C4-2B (cell line): Measurements from ENCODE around the gene HSPG2.

ENCODE experiments used
- H3K27ac ChIP-seq: fragments of 450-650 bp; 2 replicates; pipeline ENCODE4 v1.5.1; 2017
- CTCF ChIP-seq: fragments of 450-650 bp; conservative IDR thresholded peaks from 2 replicates; pipeline ENCODE4 v1.5.1; 2017; ENCODE audit warnings: mild to moderate bottlenecking
- ZFX ChIP-seq: fragments of 450-650 bp; IDR thresholded peaks from 2 replicates; pipeline ENCODE4 v1.6.1; 2017

HSPG2 gene

GRCh38 chr1:21936366-21937031 lies 611 bp downstream of the HSPG2 start:
- TF ChIP-seq CTCF (no peak), ZFX (no peak)
- peak overlapping the region; percentile 48 for H3K27ac ChIP-seq

GRCh38 chr1:21935891-21936365 lies 1.2 kb downstream of the HSPG2 start:
- no peak for TF ChIP-seq CTCF
- TF ChIP-seq ZFX: no peak
- H3K27ac ChIP-seq: peak overlapping the region; percentile 48; the same call in 1 of the 2 replicates

GRCh38 chr1:21935393-21935804 lies 1.7 kb downstream of the HSPG2 start:
- no peak overlapping the region for H3K27ac ChIP-seq

GRCh38 chr1:21933397-21934248 lies 3.5 kb downstream of the HSPG2 start:
- TF ChIP-seq CTCF: no peak
- TF ChIP-seq ZFX: no peak
- H3K27ac ChIP-seq: no peak overlapping the region

More at GRCh38 chr1:21935393-21935804, 1.7 kb downstream of the HSPG2 start:
- TF ChIP-seq CTCF: no peak
- no peak for TF ChIP-seq ZFX

- H3K27ac ChIP-seq: no peak overlapping the region
- no peak for TF ChIP-seq CTCF
- no peak for TF ChIP-seq ZFX
These were observed 5.0 kb downstream of the HSPG2 start for GRCh38 chr1:21932127-21932526.

GRCh38 chr1:21931171-21932093 lies 5.7 kb downstream of the HSPG2 start:
- TF ChIP-seq CTCF: no peak
- no peak overlapping the region for H3K27ac ChIP-seq
